GM12875 (cell line): Measurements from ENCODE around the gene XCL2.
"Not testable (repeated sequence)": the region's sequence is repeated elsewhere in the genome, so short reads cannot be mapped to it uniquely, and the experiment has no call there.

Source experiments
- H3K4me3 ChIP-seq: one replicate; pipeline ENCODE4 v1.5.1; 2011; ENCODE audit warnings: low read depth, low read length, control low read depth
- TF ChIP-seq, protein P1 (sequence below): IDR thresholded peaks from 2 replicates; pipeline ENCODE4 v1.5.1; 2011; ENCODE audit warnings: low read depth, mild to moderate bottlenecking, control low read depth, inconsistent platforms, low read length, moderate library complexity, borderline replicate concordance; ENCODE audit not compliant: insufficient read depth

The XCL2 gene

DNA sequence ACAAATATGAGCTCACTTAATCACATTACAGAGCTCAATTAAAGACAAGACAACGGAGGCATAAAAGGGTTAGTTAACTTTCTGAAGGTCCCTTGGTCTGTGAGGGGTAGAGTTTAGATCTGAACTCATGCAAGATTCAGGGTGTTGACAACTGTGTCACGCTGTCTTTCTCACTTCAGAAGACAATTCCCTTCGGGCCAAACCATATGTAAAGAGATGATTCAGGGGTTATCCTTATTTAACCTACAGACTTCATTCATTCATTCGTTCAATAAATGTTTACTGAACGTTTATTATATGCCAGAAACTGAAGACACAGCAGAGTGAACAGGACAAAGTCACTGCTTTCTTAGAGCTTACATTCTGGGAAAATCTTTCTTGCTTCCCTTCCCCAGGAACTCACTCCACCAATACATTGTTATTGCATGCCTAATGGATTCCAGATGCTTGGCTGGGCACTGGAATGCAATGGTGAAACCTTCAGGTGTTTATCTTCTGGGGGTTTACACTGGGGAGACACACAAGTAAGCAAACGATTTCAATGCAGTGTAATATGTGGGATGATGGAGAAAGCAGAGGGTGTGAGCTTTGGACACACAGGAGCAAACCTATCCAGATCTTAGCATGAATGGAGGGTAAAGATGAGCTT is 39.0 kb upstream of the XCL2 start:
- no peak overlapping the region for H3K4me3 ChIP-seq
- TF ChIP-seq, protein P1, sequence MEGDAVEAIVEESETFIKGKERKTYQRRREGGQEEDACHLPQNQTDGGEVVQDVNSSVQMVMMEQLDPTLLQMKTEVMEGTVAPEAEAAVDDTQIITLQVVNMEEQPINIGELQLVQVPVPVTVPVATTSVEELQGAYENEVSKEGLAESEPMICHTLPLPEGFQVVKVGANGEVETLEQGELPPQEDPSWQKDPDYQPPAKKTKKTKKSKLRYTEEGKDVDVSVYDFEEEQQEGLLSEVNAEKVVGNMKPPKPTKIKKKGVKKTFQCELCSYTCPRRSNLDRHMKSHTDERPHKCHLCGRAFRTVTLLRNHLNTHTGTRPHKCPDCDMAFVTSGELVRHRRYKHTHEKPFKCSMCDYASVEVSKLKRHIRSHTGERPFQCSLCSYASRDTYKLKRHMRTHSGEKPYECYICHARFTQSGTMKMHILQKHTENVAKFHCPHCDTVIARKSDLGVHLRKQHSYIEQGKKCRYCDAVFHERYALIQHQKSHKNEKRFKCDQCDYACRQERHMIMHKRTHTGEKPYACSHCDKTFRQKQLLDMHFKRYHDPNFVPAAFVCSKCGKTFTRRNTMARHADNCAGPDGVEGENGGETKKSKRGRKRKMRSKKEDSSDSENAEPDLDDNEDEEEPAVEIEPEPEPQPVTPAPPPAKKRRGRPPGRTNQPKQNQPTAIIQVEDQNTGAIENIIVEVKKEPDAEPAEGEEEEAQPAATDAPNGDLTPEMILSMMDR: no peak

DNA sequence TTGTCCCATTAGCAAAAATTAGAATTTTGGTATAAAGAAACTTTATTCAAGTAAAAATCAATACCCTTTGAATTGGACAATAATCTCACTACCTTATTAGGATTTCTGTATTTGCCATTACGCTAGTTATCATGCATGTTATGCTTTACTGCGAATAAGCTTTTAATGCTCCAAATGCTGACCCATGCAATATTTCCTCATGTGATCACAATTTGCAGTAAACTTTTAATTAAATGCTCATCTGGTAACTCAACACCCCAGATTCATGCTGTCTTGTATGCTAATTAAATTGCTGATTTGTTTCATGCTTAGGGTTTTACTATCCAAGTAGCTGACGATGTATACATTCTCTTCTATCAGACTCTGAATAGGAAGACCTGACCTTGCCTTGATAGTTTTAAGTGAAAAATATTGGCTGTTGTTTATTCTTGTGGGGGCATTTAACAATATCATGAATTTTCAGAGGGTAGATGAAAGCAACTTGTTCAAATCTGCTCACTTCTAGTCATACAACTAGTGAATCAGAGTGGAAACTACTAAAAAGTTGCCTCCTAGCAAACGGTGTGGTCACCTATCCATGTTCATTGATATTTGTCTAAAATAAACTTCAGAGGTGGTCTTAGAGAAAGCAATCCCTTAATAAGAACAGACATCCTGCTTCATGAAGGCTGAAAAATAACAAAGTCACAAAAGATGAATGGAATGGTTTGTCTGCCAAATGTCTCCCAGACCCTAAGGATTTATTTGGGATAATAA is 38.2 kb upstream of the XCL2 start:
- H3K4me3 ChIP-seq: no peak overlapping the region
- TF ChIP-seq, protein P1: no peak

DNA sequence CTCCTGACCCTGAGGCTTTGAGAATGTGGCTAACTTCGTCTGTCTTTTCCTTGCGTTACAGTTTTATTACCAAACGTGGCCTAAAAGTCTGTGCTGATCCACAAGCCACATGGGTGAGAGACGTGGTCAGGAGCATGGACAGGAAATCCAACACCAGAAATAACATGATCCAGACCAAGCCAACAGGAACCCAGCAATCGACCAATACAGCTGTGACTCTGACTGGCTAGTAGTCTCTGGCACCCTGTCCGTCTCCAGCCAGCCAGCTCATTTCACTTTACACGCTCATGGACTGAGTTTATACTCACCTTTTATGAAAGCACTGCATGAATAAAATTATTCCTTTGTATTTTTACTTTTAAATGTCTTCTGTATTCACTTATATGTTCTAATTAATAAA is 37.2 kb upstream of the XCL2 start:
- not testable (repeated sequence) for H3K4me3 ChIP-seq

DNA sequence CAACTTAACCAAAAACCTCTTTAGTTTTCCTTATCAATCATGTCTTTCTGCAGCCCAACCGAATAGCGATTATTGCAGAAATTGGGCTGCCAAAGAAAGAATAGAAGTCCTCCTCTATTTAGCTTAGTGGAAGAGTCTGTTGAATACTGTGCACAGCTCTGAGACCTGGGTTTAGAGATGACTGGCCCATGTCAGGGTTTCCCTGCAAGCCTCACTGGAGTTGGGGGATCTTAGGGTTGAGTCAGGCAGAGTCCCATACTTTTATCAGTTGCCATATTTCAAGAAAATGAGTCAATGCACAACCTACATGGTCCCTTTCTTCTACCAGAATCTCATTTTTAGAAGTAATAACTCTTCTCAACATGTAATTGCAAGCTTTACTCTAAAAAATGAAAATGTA is 36.5 kb upstream of the XCL2 start:
- not testable (repeated sequence) for H3K4me3 ChIP-seq

DNA sequence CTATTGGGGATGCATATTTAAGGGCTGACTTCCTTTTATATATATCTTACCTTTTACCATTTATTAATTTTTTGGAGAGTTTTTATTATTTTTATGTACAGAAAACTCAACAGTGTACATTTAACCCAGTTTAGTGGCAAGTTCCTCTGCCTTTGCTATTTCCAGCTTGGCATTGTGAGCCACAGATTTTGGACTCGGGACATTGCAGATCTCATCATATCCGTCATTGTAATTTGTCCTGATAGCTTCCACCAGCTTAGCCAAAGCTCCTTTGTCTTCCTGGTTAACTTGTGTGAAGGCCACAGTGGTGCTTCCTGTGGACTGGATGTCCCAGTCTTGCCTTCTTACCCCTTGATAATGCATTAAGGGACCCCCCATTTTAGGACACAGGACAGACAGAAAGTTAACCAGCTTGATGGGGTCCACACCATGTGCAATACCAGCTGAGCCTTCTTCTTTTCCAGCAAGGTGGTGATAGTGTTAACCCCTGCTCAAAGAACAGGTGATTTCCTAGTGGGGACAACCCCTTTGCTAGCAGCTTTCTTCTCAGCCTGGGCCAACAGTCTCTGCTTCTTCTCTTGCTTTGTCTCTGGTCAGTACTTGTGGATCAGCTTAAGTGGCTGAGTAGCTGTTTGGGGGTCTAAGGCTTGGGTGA is 34.9 kb upstream of the XCL2 start:
- not testable (repeated sequence) for H3K4me3 ChIP-seq

DNA sequence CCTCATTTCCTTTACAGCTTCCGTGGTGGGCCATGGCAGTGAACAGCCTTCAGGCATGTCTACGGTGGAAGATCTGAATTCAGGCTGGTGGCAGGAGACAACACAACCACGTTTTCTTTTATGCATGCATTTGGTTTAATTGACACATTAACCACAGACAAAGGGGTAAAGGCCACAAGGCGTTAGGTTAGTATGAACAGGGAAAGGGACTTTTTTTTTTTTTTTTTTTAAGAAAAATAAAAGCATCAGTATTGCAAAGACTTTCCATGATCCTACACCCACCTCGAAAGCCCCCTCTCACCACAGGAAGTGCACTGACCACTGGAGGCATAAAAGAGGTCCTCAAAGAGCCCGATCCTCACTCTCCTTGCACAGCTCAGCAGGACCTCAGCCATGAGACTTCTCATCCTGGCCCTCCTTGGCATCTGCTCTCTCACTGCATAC is 32.5 kb upstream of the XCL2 start, which contains the start of gene XCL1:
Gene XCL1 (plus strand): TSS at position 361 of the 444 bp plus-strand sequence. CDS start 33 bp downstream, at position 394.
- H3K4me3 ChIP-seq: not testable (repeated sequence)

DNA sequence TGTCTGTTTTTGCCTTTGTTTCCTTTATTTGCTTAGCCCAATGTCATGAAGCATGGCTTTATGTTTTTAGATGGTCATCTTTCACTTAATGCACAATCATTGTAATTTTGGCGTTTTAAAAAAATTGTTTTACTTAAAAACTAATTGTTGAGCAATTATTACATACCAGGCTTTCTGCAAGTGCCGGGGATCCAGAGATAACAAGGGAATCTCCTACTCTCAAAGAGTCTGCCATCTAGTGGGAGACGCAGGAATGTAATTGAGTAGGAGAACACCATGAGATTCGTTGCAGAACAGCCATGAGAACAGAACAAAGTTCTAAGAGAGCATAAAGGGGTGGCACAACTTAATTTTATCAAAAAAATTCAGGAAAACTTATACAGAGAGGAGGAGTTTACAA is 30.4 kb upstream of the XCL2 start:
- not testable (repeated sequence) for H3K4me3 ChIP-seq

DNA sequence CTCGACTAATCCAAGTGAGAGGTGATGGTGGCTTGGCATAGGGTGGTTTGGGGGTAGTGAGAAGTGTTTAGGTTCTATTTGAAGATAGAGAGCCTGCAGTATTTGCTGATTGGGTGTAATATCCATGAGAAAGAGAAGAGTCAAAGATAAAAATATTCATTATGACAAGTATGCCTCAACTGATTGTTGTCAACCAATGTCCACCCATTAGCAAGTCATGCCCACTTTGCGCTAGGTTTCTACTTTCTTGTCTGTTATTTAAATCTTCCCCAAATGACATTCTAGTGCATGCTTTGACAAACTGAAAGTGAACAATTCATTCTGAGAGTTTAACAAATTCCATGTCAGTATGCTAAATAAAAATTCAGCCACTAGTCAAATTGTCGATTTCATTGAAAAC is 28.8 kb upstream of the XCL2 start:
- TF ChIP-seq, protein P1: no peak
- no peak overlapping the region for H3K4me3 ChIP-seq

DNA sequence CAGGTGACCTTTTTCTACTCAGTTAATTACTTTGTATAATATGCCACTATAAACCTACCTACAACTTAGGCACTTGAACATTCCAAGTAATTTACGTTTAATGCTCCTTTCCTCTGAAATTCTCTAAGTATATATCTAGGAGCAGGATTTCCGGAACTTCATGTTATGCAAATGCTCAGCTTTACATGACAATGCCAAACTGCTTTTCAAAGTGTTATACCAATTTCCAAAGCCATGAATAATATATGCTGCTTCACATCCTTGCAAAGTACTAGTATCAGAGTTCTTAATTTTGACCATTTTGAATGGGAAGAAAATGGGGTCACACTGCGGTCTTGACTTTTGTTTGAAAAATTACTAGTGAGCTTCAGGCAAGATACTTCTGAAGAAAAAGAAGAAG is 26.9 kb upstream of the XCL2 start:
- no peak overlapping the region for H3K4me3 ChIP-seq
- TF ChIP-seq, protein P1: no peak
